GM12875 (cell line): ENCODE results near the gene NUDT19.

Experiments used
- H3K4me3 ChIP-seq: one replicate; pipeline ENCODE4 v1.5.1; 2011; ENCODE audit warnings: low read depth, low read length, control low read depth
- CTCF ChIP-seq: IDR thresholded peaks from 2 replicates; pipeline ENCODE4 v1.5.1; 2011; ENCODE audit warnings: low read depth, mild to moderate bottlenecking, control low read depth, inconsistent platforms, low read length, moderate library complexity, borderline replicate concordance; ENCODE audit not compliant: insufficient read depth

NUDT19 gene

GRCh38 chr19:32669310-32669709 is 22.3 kb upstream of the NUDT19 start:
- H3K4me3 ChIP-seq = no peak overlapping the region
- no peak for TF ChIP-seq CTCF

GRCh38 chr19:32671883-32672593 is 19.6 kb upstream of the NUDT19 start:
- TF ChIP-seq CTCF = no peak
- H3K4me3 ChIP-seq = no peak overlapping the region

GRCh38 chr19:32672841-32673240 is 18.8 kb upstream of the NUDT19 start:
- no peak for TF ChIP-seq CTCF
- H3K4me3 ChIP-seq = no peak overlapping the region

GRCh38 chr19:32673573-32673972 is 18.0 kb upstream of the NUDT19 start:
- TF ChIP-seq CTCF = no peak
- no peak overlapping the region for H3K4me3 ChIP-seq

- H3K4me3 ChIP-seq = peak overlapping the region; percentile 83
- TF ChIP-seq CTCF = no peak
Observed at GRCh38 chr19:32674153-32674930, 17.3 kb upstream of the NUDT19 start.

- H3K4me3 ChIP-seq = peak within 1 kb of the TSS; percentile 83
- TF ChIP-seq CTCF = no peak
Observed at GRCh38 chr19:32674931-32675719, 16.5 kb upstream of the NUDT19 start, which contains the start of gene ANKRD27. Gene ANKRD27 (minus strand): TSS chr19:32675180. CDS start chr19:32659015, 16,165 bp downstream.
